ENCODE measurements around the gene RGS6. TPM values are rescaled to one million over a fixed set of nuclear protein-coding genes. Genes with fewer than 3 reads are reported as not detected.
"Not testable (repeated sequence)": the region's sequence is repeated elsewhere in the genome, so short reads cannot be mapped to it uniquely, and the experiment has no call there.

The RGS6 gene
- 0.06 and 0.11 TPM in 2 replicates for polyA plus RNA-seq (2013)

DNA sequence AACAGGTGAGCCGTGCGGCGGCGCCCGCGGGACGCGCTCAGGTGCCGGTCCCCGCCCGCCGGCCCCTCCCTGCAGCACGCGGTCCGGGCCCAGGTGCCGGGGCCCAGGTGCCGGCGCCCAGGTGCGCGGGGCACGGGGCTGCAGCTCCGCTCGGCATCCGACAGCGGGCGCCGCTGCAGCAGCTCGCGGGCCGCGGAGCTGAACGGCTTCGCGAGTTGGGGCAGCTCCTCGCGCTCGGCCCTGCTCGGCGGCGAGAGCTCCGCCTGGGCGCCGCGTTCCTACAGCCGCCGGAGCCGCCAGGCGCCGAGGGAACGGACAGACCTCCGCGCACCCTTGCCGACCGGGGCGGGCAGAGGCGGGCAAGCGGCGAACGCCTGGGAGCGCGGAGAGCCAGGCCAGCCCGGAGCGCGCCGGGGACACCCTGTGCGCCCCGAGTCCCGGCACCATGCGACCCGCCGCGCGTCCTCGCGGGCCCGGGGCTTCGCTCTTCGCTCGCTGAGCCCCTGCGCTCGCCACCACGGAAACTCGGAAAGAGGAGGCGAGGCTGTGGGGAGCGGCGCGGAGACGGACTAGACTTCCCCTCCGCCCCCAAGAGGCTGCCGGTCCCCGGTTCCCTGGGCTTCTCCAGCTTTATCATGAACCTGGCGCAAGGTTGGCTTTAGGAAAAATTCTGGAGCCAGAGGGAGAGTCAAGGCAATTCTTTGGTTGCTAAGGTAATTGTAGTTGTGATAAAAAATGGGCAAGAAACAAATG, at the start of gene RGS6:
Gene RGS6 (plus strand): TSS at position 201 of the 753 bp plus-strand sequence.
- Histone ChIP-seq H3K36me3 (ENCODE audit: control insufficient read depth in 1 of 2, insufficient read depth in 2 of 2, low read length in 2 of 2) (no peaks in the 10 kb centered on the region), H3K14ac (ENCODE audit: low read length) (no peak within 1 kb of the TSS), H3K4ac (ENCODE audit: low read depth, low read length) (no peak within 1 kb of the TSS), H4K91ac (ENCODE audit: low read depth, low read length) (no peak within 1 kb of the TSS), H3K9me3 (ENCODE audit: insufficient read depth, low read depth, low read length) (peaks cover 2% of the 10 kb centered on the region), H3K18ac (ENCODE audit: low read length) (no peak within 1 kb of the TSS), H2AK5ac (ENCODE audit: low read length) (no peak within 1 kb of the TSS), H4K8ac (ENCODE audit: low read depth, low read length) (no peak within 1 kb of the TSS), H3K27me3 (ENCODE audit: insufficient read depth, low read length) (peaks cover 29% of the 10 kb centered on the region), H3K23ac (ENCODE audit: low read length) (no peak within 1 kb of the TSS), H2BK12ac (ENCODE audit: low read length) (no peak within 1 kb of the TSS), H3K4me2 (ENCODE audit: low read length) (peak within 1 kb of the TSS; percentile 86), H3K27ac (ENCODE audit: low read depth, low read length) (no peak within 1 kb of the TSS), H2BK5ac (ENCODE audit: low read depth, low read length, poor library complexity) (no peak within 1 kb of the TSS), H3K79me1 (ENCODE audit: low read length) (no peaks in the 10 kb centered on the region), H3K4me3 (ENCODE audit: low read depth, low read length) (peak within 1 kb of the TSS; percentile 68), H4K12ac (ENCODE audit: low read depth, low read length) (no peak within 1 kb of the TSS), H2BK120ac (ENCODE audit: insufficient read depth, low read length, poor library complexity) (no peak within 1 kb of the TSS), H2AFZ (ENCODE audit: insufficient read depth, low read length, poor library complexity) (peak within 1 kb of the TSS; percentile 23), H3K79me2 (ENCODE audit: control insufficient read depth, insufficient read depth, low read length, poor library complexity) (no peaks in the 10 kb centered on the region), H3K4me1 (ENCODE audit: control insufficient read depth in 1 of 2, insufficient read depth in 2 of 2, low read length in 2 of 2) (peaks cover 2 to 7% of the 10 kb centered on the region in 2 experiments), H3K9ac (ENCODE audit: low read length) (no peak within 1 kb of the TSS)
- no CpG with 5 or more reads among the region's 92 CpGs for WGBS (ENCODE audit: extremely low coverage, insufficient coverage, insufficient read length)
- DNase-seq, result peak; percentile 64 to 71

- Histone ChIP-seq H3K4ac (ENCODE audit: low read depth, low read length) (no peak overlapping the region), H3K4me1 (ENCODE audit: control insufficient read depth in 1 of 2, insufficient read depth in 2 of 2, low read length in 2 of 2) (peaks cover 3% of the 10 kb centered on the region in 2 experiments), H2AFZ (ENCODE audit: insufficient read depth, low read length, poor library complexity) (no peak overlapping the region), H3K9ac (ENCODE audit: low read length) (no peak overlapping the region), H2BK12ac (ENCODE audit: low read length) (no peak overlapping the region), H3K36me3 (ENCODE audit: control insufficient read depth in 1 of 2, insufficient read depth in 2 of 2, low read length in 2 of 2) (no peaks in the 10 kb centered on the region), H3K14ac (ENCODE audit: low read length) (no peak overlapping the region), H2AK5ac (ENCODE audit: low read length) (no peak overlapping the region), H3K9me3 (ENCODE audit: insufficient read depth, low read depth, low read length) (peaks cover 5% of the 10 kb centered on the region), H2BK5ac (ENCODE audit: low read depth, low read length, poor library complexity) (no peak overlapping the region), H3K79me1 (ENCODE audit: low read length) (no peaks in the 10 kb centered on the region), H4K91ac (ENCODE audit: low read depth, low read length) (no peak overlapping the region), H3K18ac (ENCODE audit: low read length) (no peak overlapping the region), H3K27me3 (ENCODE audit: insufficient read depth, low read length) (no peaks in the 10 kb centered on the region), H3K27ac (ENCODE audit: low read depth, low read length) (no peak overlapping the region), H4K8ac (ENCODE audit: low read depth, low read length) (no peak overlapping the region), H3K4me2 (ENCODE audit: low read length) (no peak overlapping the region), H3K4me3 (ENCODE audit: low read depth, low read length) (no peak overlapping the region), H2BK120ac (ENCODE audit: insufficient read depth, low read length, poor library complexity) (no peak overlapping the region), H4K12ac (ENCODE audit: low read depth, low read length) (no peak overlapping the region), H3K79me2 (ENCODE audit: control insufficient read depth, insufficient read depth, low read length, poor library complexity) (no peaks in the 10 kb centered on the region), H3K23ac (ENCODE audit: low read length) (no peak overlapping the region)
- no peak for DNase-seq
- no CpG with 5 or more reads among the region's 1 CpG for WGBS (ENCODE audit: extremely low coverage, insufficient coverage, insufficient read length)
These were observed 49.1 kb upstream of the RGS6 start for GRCh38 chr14:71883094-71883493.

- Histone ChIP-seq H2AK5ac (ENCODE audit: low read length) (no peak overlapping the region), H3K4me1 (ENCODE audit: control insufficient read depth in 1 of 2, insufficient read depth in 2 of 2, low read length in 2 of 2) (peaks cover 3% of the 10 kb centered on the region in 2 experiments), H3K4me3 (ENCODE audit: low read depth, low read length) (no peak overlapping the region)
These were observed 46.9 kb upstream of the RGS6 start for GRCh38 chr14:71885301-71885700.

GRCh38 chr14:71887802-71888201, 44.4 kb upstream of the RGS6 start:
- H4K91ac ChIP-seq (ENCODE audit: low read depth, low read length); H3K18ac ChIP-seq (ENCODE audit: low read length); H2AFZ ChIP-seq (ENCODE audit: insufficient read depth, low read length, poor library complexity); H2BK120ac ChIP-seq (ENCODE audit: insufficient read depth, low read length, poor library complexity); H2BK5ac ChIP-seq (ENCODE audit: low read depth, low read length, poor library complexity); H3K36me3 ChIP-seq (ENCODE audit: control insufficient read depth in 1 of 2, insufficient read depth in 2 of 2, low read length in 2 of 2); H3K4ac ChIP-seq (ENCODE audit: low read depth, low read length); H2BK12ac ChIP-seq (ENCODE audit: low read length); H3K23ac ChIP-seq (ENCODE audit: low read length); H3K27ac ChIP-seq (ENCODE audit: low read depth, low read length); H3K79me2 ChIP-seq (ENCODE audit: control insufficient read depth, insufficient read depth, low read length, poor library complexity); H3K4me2 ChIP-seq (ENCODE audit: low read length); DNase-seq; H3K4me3 ChIP-seq (ENCODE audit: low read depth, low read length); H3K27me3 ChIP-seq (ENCODE audit: insufficient read depth, low read length); H3K14ac ChIP-seq (ENCODE audit: low read length); H3K4me1 ChIP-seq (ENCODE audit: control insufficient read depth in 1 of 2, insufficient read depth in 2 of 2, low read length in 2 of 2); H2AK5ac ChIP-seq (ENCODE audit: low read length); H3K9me3 ChIP-seq (ENCODE audit: insufficient read depth, low read depth, low read length); H3K9ac ChIP-seq (ENCODE audit: low read length); H4K12ac ChIP-seq (ENCODE audit: low read depth, low read length); H3K79me1 ChIP-seq (ENCODE audit: low read length); H4K8ac ChIP-seq (ENCODE audit: low read depth, low read length): not testable (repeated sequence)
- WGBS (ENCODE audit: extremely low coverage, insufficient coverage, insufficient read length), result no CpG with 5 or more reads among the region's 9 CpGs

More at GRCh38 chr14:71885301-71885700, 46.9 kb upstream of the RGS6 start:
- Histone ChIP-seq H2AFZ (ENCODE audit: insufficient read depth, low read length, poor library complexity) (no peak overlapping the region), H2BK5ac (ENCODE audit: low read depth, low read length, poor library complexity) (no peak overlapping the region), H2BK12ac (ENCODE audit: low read length) (no peak overlapping the region), H3K4me2 (ENCODE audit: low read length) (no peak overlapping the region), H3K18ac (ENCODE audit: low read length) (no peak overlapping the region), H3K9me3 (ENCODE audit: insufficient read depth, low read depth, low read length) (peaks cover 3% of the 10 kb centered on the region), H4K12ac (ENCODE audit: low read depth, low read length) (no peak overlapping the region), H3K14ac (ENCODE audit: low read length) (no peak overlapping the region), H3K27ac (ENCODE audit: low read depth, low read length) (no peak overlapping the region), H3K4ac (ENCODE audit: low read depth, low read length) (no peak overlapping the region), H3K9ac (ENCODE audit: low read length) (no peak overlapping the region), H4K8ac (ENCODE audit: low read depth, low read length) (no peak overlapping the region), H3K23ac (ENCODE audit: low read length) (no peak overlapping the region), H3K27me3 (ENCODE audit: insufficient read depth, low read length) (no peaks in the 10 kb centered on the region), H3K79me2 (ENCODE audit: control insufficient read depth, insufficient read depth, low read length, poor library complexity) (no peaks in the 10 kb centered on the region), H2BK120ac (ENCODE audit: insufficient read depth, low read length, poor library complexity) (no peak overlapping the region), H4K91ac (ENCODE audit: low read depth, low read length) (no peak overlapping the region), H3K36me3 (ENCODE audit: control insufficient read depth in 1 of 2, insufficient read depth in 2 of 2, low read length in 2 of 2) (no peaks in the 10 kb centered on the region), H3K79me1 (ENCODE audit: low read length) (no peaks in the 10 kb centered on the region)
- DNase-seq, result no peak
- no CpG with 5 or more reads among the region's 3 CpGs for WGBS (ENCODE audit: extremely low coverage, insufficient coverage, insufficient read length)
